Right lobe of liver (tissue), 6 donors: ENCODE data around the gene BTG2. TPM values are rescaled to one million over a fixed set of nuclear protein-coding genes. Genes with fewer than 3 reads are reported as not detected.
A peak's percentile ranks its signal among the peaks of the same experiment; 100 is the strongest.
"Not testable (repeated sequence)": the region's sequence is repeated elsewhere in the genome, so short reads cannot be mapped to it uniquely, and the experiment has no call there.

Source experiments
- ATAC-seq, 4 donors: fragments of 200-7000 bp; cut with Tn5 transposase; one replicate each; pipeline ENCODE4 v1.9.1; 2020; ENCODE audit warnings: mild to moderate bottlenecking in 4 of 4, moderate library complexity in 4 of 4
- DNase-seq, 3 donors: peaks; one replicate each; pipeline ENCODE4 v3.0.0-alpha.2; 2020
- H3K27ac ChIP-seq, 3 donors: fragments of 200-600 bp; one replicate each; pipeline ENCODE4 v1.8.0; 2022
- H3K27me3 ChIP-seq, 2 donors: fragments of 200-600 bp; one replicate each; pipeline ENCODE4 v1.8.0; 2022
- H3K36me3 ChIP-seq, 4 donors: fragments of 200-600 bp; sonication (generic) in 1 of 4; one replicate each; pipeline versions ENCODE4 v1.5.1 to v1.8.0; 2017 to 2022; ENCODE audit warnings: control low read depth in 1 of 4
- H3K4me1 ChIP-seq, 4 donors: fragments of 200-600 bp; sonication (generic) in 1 of 4; one replicate each; pipeline versions ENCODE4 v1.5.1 to v1.8.0; 2017 to 2022; ENCODE audit warnings: control low read depth in 1 of 4
- H3K4me3 ChIP-seq, 3 donors: fragments of 200-600 bp; one replicate each; pipeline ENCODE4 v1.8.0; 2022
- H3K9me3 ChIP-seq, 4 donors: fragments of 200-600 bp; sonication (generic) in 1 of 4; one replicate each; pipeline versions ENCODE4 v1.5.1 to v1.8.0; 2017 to 2022; ENCODE audit warnings: control low read depth in 1 of 4
- CTCF ChIP-seq, 4 donors: fragments of 200-600 bp in 3 of 4; fragments of 450-650 bp in 1 of 4; IDR thresholded peaks; one replicate each; pipeline versions ENCODE4 v1.5.1 to v1.8.0; 2016 to 2022; ENCODE audit warnings: antibody characterized with exemption in 4 of 4, mild to moderate bottlenecking in 2 of 4
- POLR2A ChIP-seq: fragments of 450-650 bp; IDR thresholded peaks from one replicate; pipeline ENCODE4 v1.6.1; 2017; ENCODE audit warnings: antibody characterized with exemption, mild to moderate bottlenecking
- WGBS: methylation state at CpG from one replicate; pipeline ENCODE4 v1.1.6; 2018; ENCODE audit warnings: low coverage, low lambda C conversion rate; ENCODE audit not compliant: insufficient coverage; ENCODE audit errors: missing lambda C conversion rate; 5-methylcytosine and 5-hydroxymethylcytosine counted together
- intact Hi-C, 2 donors: fragments of 100-400 bp; cut with DNase I; formaldehyde crosslinking; loops; one replicate each; pipeline versions ENCODE4 v1.11.2 to v1.14.1; 2022
- long read RNA-seq: library from polyadenylated mRNA; unstranded; transcript quantifications from one replicate; pipeline ENCODE4 v2.0.0, GENCODE V29; 2019
- total RNA-seq, 6 experiments: library from RNA; depleted of rRNA in 2 of 6; stranded (reverse); fragments of >200 nt in 2 of 6; fragmentation: NEBNext Ultra II Directional in 3 of 6; extraction: Animal tissue kit (Norgen Biotek cat#: 25700) in 3 of 6; gene quantifications; one replicate each; pipeline versions ENCODE4 v1.1.0 to v1.2.4, GENCODE V29; 2016 to 2023
- donor health status: DM: no; HTN: yes; CAD: no.
- donor health status: DM: no; HTN: no; CAD: no.
- donor health status: DM: no; HTN: no; CAD: no.
- donor health status: DM: no; HTN: yes; CAD: no.
- donor health status: DM: no; HTN: yes; CAD: no.

Gene BTG2, protein sequence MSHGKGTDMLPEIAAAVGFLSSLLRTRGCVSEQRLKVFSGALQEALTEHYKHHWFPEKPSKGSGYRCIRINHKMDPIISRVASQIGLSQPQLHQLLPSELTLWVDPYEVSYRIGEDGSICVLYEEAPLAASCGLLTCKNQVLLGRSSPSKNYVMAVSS
- total RNA-seq = 10 to 100 TPM in 1 of 6 experiments, 1 to 10 TPM in 5; 2.0 to 11.2 (median 5.4) TPM
- long read RNA-seq = 0 reads

GRCh38 chr1:203304919-203305808 lies at the start of gene BTG2:
BTG2 (plus strand) TSS chr1:203305519; CDS start chr1:203305607, 88 bp downstream.
- intact Hi-C loops = no loop called here
- Histone ChIP-seq H3K4me3 (peak within 1 kb of the TSS; percentile 79 to 89 (median 88)), H3K9me3 (no peaks in the 10 kb centered on the region), H3K27ac (peak within 1 kb of the TSS; percentile 93 to 97 (median 96)), H3K27me3 (no peaks in the 10 kb centered on the region), H3K4me1 (no peaks in the 10 kb centered on the region), H3K36me3 (no peaks in the 10 kb centered on the region)
- ATAC-seq (peak; percentile 91 to 98 (median 94)), DNase-seq (peak; percentile 93 to 96 (median 96))
- TF ChIP-seq CTCF (IDR thresholded peaks at IDR 0.05) (no peak), POLR2A (peak; percentile 99)
- WGBS = 9% methylated on average over 17 of the region's 79 CpGs

DNA sequence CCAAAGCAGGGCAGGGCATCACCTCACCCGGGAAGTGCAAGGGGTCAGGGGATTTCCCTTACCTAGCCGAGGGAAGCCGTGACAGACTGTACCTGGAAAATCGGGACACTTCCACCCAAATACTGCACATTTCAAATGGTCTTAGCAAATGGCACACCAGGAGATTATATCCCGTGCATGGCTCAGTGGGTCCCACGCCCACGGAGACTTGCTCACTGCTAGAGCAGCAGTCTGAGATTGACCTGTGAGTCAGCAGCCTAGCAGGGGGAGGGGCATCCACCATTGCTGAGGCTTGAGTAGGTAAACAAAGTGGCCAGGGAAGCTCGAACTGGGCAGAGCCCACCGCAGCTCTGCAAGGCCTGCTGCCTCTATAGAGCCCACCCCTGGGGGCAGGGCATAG lies 48.7 kb upstream of the BTG2 start:
- H3K36me3 ChIP-seq, H3K27me3 ChIP-seq, H3K4me1 ChIP-seq, DNase-seq, H3K27ac ChIP-seq, H3K9me3 ChIP-seq, ATAC-seq, intact Hi-C loops, H3K4me3 ChIP-seq: not testable (repeated sequence)
- 61% methylated on average over 4 of the region's 9 CpGs for WGBS

- peaks cover 0 to 5% (median 0%) of the 10 kb centered on the region in 4 donors for H3K4me1 ChIP-seq
- H3K27ac ChIP-seq = no peak overlapping the region
- H3K27me3 ChIP-seq = no peaks in the 10 kb centered on the region
- ATAC-seq (no peak), DNase-seq (no peak)
- H3K36me3 ChIP-seq = no peaks in the 10 kb centered on the region
- no peak overlapping the region for H3K4me3 ChIP-seq
- WGBS = 60% methylated on average over 3 of the region's 10 CpGs
- no peak for TF ChIP-seq CTCF (IDR thresholded peaks at IDR 0.05)
- intact Hi-C loops = no loop called here
- no peaks in the 10 kb centered on the region for H3K9me3 ChIP-seq
Measured at GRCh38 chr1:203263496-203263895, 41.8 kb upstream of the BTG2 start.

GRCh38 chr1:203264052-203264501 lies 41.2 kb upstream of the BTG2 start:
- no peaks in the 10 kb centered on the region for H3K27me3 ChIP-seq
- no peak overlapping the region for H3K27ac ChIP-seq
- peaks cover 0 to 5% (median 0%) of the 10 kb centered on the region in 4 donors for H3K4me1 ChIP-seq
- 69% methylated on average over 6 of the region's 6 CpGs for WGBS
- no peak for ATAC-seq
- no peak for DNase-seq
- H3K36me3 ChIP-seq = no peaks in the 10 kb centered on the region
- intact Hi-C loops = no loop called here
- H3K9me3 ChIP-seq = no peaks in the 10 kb centered on the region
- TF ChIP-seq CTCF (IDR thresholded peaks at IDR 0.05) = no peak
- TF ChIP-seq POLR2A = no peak
- H3K4me3 ChIP-seq = no peak overlapping the region

GRCh38 chr1:203265541-203265940 lies 39.8 kb upstream of the BTG2 start:
- no peak for DNase-seq
- no peaks in the 10 kb centered on the region for H3K27me3 ChIP-seq
- TF ChIP-seq CTCF (IDR thresholded peaks at IDR 0.05) (no peak), POLR2A (no peak)
- H3K9me3 ChIP-seq = no peaks in the 10 kb centered on the region
- H3K4me1 ChIP-seq = peaks cover 0 to 5% (median 0%) of the 10 kb centered on the region in 4 donors
- WGBS = 62% methylated on average over 4 of the region's 4 CpGs
- H3K36me3 ChIP-seq = no peaks in the 10 kb centered on the region
- H3K27ac ChIP-seq = no peak overlapping the region
- ATAC-seq = no peak
- H3K4me3 ChIP-seq = no peak overlapping the region
- intact Hi-C loops = no loop called here

DNA sequence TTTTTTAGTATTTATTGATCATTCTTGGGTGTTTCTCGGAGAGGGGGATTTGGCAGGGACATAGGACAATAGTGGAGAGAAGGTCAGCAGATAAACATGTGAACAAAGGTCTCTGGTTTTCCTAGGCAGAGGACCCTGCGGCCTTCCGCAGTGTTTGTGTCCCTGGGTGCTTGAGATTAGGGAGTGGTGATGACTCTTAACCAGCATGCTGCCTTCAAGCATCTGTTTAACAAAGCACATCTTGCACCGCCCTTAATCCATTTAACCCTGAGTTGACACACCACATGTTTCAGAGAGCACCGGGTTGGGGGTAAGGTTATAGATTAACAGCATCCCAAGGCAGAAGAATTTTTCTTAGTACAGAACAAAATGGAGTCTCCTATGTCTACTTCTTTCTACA lies 39.2 kb upstream of the BTG2 start:
- H3K36me3 ChIP-seq, intact Hi-C loops, H3K27ac ChIP-seq, H3K9me3 ChIP-seq, H3K4me1 ChIP-seq, H3K27me3 ChIP-seq, H3K4me3 ChIP-seq, DNase-seq, ATAC-seq: not testable (repeated sequence)
- 42% methylated on average over 3 of the region's 5 CpGs for WGBS
